PC-9 (cell line): ENCODE results near the gene IL1RAP. TPM values are rescaled to one million over a fixed set of nuclear protein-coding genes. Genes with fewer than 3 reads are reported as not detected.

Experiments used
- BruUV-seq: library from RNA; stranded (reverse); fragments of 400-500 nt; replicated peaks from 2 replicates; lab custom pipeline; 2021; lab: Mats Ljungman, UMichigan
- CTCF ChIA-PET: fragments of 300-600 bp; sonication (Branson Sonifier 250); formaldehyde crosslinking; loops from one replicate; lab custom pipeline; 2022; ENCODE audit warnings: antibody characterized with exemption; lab: Charles Lee
- POLR2A ChIA-PET: fragments of 300-600 bp; sonication (Branson Sonifier 250); formaldehyde crosslinking; loops from one replicate; lab custom pipeline; 2022; ENCODE audit warnings: antibody characterized with exemption; ENCODE audit not compliant: unreplicated experiment; lab: Charles Lee
- DNase-seq, 2 experiments: peaks; one replicate each; pipeline versions ENCODE4 v3.0.0 to v3.0.0-alpha.2; 2015 to 2022; ENCODE audit warnings: mixed read lengths in 1 of 2
- H2AFZ ChIP-seq: fragments of 200-600 bp; sonication (generic); 2 replicates; pipeline ENCODE4 v1.8.1; 2017; ENCODE audit warnings: antibody characterized with exemption
- H3F3A ChIP-seq: fragments of 200-600 bp; sonication (generic); 2 replicates; pipeline ENCODE4 v1.8.1; 2017; ENCODE audit warnings: antibody characterized with exemption, mild to moderate bottlenecking, low read depth; ENCODE audit not compliant: insufficient read depth
- H3K27ac ChIP-seq: fragments of 200-600 bp; sonication (generic); 2 replicates; pipeline ENCODE4 v1.6.1; 2016; ENCODE audit warnings: mixed run types
- H3K27me3 ChIP-seq: fragments of 200-600 bp; sonication (generic); 2 replicates; pipeline ENCODE4 v1.6.1; 2016; ENCODE audit warnings: low read depth, mixed run types; ENCODE audit not compliant: insufficient read depth
- H3K36me3 ChIP-seq: fragments of 200-600 bp; sonication (generic); 2 replicates; pipeline ENCODE4 v1.6.1; 2016; ENCODE audit warnings: low read depth, mixed run types
- H3K4me1 ChIP-seq: fragments of 200-600 bp; sonication (generic); replicated peaks from 2 replicates; pipeline ENCODE4 v1.6.1; 2016; ENCODE audit warnings: mixed run types; ENCODE audit not compliant: insufficient read depth
- H3K4me2 ChIP-seq: fragments of 200-600 bp; sonication (generic); 2 replicates; pipeline ENCODE4 v1.6.1; 2017; ENCODE audit warnings: mixed run types
- H3K4me3 ChIP-seq: fragments of 200-600 bp; sonication (generic); 2 replicates; pipeline ENCODE4 v1.6.1; 2016; ENCODE audit warnings: mixed run types
- H3K79me2 ChIP-seq: fragments of 200-600 bp; sonication (generic); 2 replicates; pipeline ENCODE4 v1.6.1; 2017; ENCODE audit warnings: low read depth, mixed run types
- H3K9me2 ChIP-seq: fragments of 200-600 bp; sonication (generic); 2 replicates; pipeline ENCODE4 v1.8.1; 2017; ENCODE audit warnings: mild to moderate bottlenecking; ENCODE audit not compliant: insufficient read depth
- H3K9me3 ChIP-seq: fragments of 200-600 bp; sonication (generic); 2 replicates; pipeline ENCODE4 v1.8.1; 2016; ENCODE audit warnings: low read depth; ENCODE audit not compliant: insufficient read depth
- H4K20me1 ChIP-seq: fragments of 200-600 bp; sonication (generic); 2 replicates; pipeline ENCODE4 v1.8.1; 2017; ENCODE audit not compliant: insufficient read depth
- EZH2 ChIP-seq: fragments of 200-600 bp; sonication (generic); IDR thresholded peaks from 2 replicates; pipeline ENCODE4 v1.8.0; 2017; ENCODE audit warnings: antibody characterized with exemption, low read depth
- intact Hi-C: fragments of 100-400 bp; cut with micrococcal nuclease; formaldehyde crosslinking; loops from one replicate; pipeline ENCODE4 v1.10.0; 2022; ENCODE audit not compliant: unreplicated experiment
- total RNA-seq: library from RNA; stranded (reverse); gene quantifications from 2 replicates; pipeline ENCODE4 v1.2.3, GENCODE V29; 2021
- TF ChIP-seq, protein P1 (sequence below): fragments of 200-600 bp; sonication (generic); conservative IDR thresholded peaks from 2 replicates; pipeline ENCODE4 v1.6.1; 2017; ENCODE audit warnings: mixed run types, antibody characterized with exemption, mild to moderate bottlenecking, moderate library complexity

Gene IL1RAP
- total RNA-seq, 1 experiment from 2014 or later, result 13.3 TPM

DNA sequence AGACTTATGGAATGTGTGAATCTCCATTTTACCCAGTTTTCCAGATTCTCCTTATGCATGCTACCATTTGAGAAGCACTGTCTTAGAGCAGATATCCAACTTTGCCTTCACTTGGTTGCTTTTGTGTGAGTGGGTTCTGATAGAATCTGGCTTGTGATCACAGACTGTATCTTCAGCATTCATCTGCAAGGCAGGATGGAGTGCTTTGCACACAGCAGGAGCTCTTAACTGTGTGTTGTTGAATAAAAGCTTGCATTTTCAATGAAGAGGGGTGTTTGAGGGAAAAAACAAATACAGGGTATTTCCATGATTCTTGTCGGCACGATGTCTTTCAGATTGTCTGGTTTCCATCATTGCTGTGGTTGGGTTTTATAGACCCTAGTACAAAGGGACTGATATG lies 24.4 kb downstream of the IL1RAP start:
- H3K4me2 ChIP-seq, result no peak overlapping the region
- no peaks in the 10 kb centered on the region for H3K4me1 ChIP-seq
- H3F3A ChIP-seq, result no peaks in the 10 kb centered on the region
- POLR2A ChIA-PET, result no interaction called here
- H3K9me3 ChIP-seq, result no peaks in the 10 kb centered on the region
- H3K27ac ChIP-seq, result no peak overlapping the region
- TF ChIP-seq, protein P1, sequence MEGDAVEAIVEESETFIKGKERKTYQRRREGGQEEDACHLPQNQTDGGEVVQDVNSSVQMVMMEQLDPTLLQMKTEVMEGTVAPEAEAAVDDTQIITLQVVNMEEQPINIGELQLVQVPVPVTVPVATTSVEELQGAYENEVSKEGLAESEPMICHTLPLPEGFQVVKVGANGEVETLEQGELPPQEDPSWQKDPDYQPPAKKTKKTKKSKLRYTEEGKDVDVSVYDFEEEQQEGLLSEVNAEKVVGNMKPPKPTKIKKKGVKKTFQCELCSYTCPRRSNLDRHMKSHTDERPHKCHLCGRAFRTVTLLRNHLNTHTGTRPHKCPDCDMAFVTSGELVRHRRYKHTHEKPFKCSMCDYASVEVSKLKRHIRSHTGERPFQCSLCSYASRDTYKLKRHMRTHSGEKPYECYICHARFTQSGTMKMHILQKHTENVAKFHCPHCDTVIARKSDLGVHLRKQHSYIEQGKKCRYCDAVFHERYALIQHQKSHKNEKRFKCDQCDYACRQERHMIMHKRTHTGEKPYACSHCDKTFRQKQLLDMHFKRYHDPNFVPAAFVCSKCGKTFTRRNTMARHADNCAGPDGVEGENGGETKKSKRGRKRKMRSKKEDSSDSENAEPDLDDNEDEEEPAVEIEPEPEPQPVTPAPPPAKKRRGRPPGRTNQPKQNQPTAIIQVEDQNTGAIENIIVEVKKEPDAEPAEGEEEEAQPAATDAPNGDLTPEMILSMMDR, result no peak
- no peak for TF ChIP-seq EZH2
- no TSS peak for BruUV-seq
- H3K4me3 ChIP-seq, result no peak overlapping the region
- CTCF ChIA-PET, result no interaction called here
- intact Hi-C loops, result no loop called here
- H3K9me2 ChIP-seq, result no peaks in the 10 kb centered on the region
- H3K27me3 ChIP-seq, result no peaks in the 10 kb centered on the region
- H3K36me3 ChIP-seq, result no peaks in the 10 kb centered on the region
- H3K79me2 ChIP-seq, result no peaks in the 10 kb centered on the region
- no peaks in the 10 kb centered on the region for H4K20me1 ChIP-seq
- no peak overlapping the region for H2AFZ ChIP-seq
- DNase-seq, result no peak

DNA sequence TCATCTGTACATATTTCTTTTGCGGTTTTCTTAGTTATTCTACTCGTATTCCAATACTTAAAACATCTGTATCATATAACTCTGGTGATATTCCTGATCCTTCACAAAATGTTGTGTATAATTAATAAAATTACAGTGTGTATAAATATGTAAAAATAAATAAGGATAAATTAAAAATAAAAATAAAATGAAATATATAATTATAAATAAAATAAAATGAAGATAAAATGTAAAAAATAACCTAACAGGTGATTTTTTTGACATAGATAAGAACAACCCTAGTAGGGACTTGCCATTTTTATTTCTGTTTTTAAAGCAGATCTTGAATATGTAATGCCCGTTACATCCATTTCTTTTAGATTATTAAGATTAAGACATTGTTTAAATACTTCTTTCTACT lies 25.6 kb downstream of the IL1RAP start:
- H3K27me3 ChIP-seq, result no peaks in the 10 kb centered on the region
- intact Hi-C loops, result no loop called here
- no peak overlapping the region for H3K4me2 ChIP-seq
- DNase-seq, result no peak
- no peak overlapping the region for H3K4me3 ChIP-seq
- ChIA-PET POLR2A (no interaction called here), CTCF (no interaction called here)
- H3K4me1 ChIP-seq, result no peaks in the 10 kb centered on the region
- TF ChIP-seq, protein P1, result no peak
- no peaks in the 10 kb centered on the region for H4K20me1 ChIP-seq
- H3K36me3 ChIP-seq, result no peaks in the 10 kb centered on the region
- no peaks in the 10 kb centered on the region for H3K79me2 ChIP-seq
- H3F3A ChIP-seq, result no peaks in the 10 kb centered on the region
- BruUV-seq, result no TSS peak
- H3K9me3 ChIP-seq, result no peaks in the 10 kb centered on the region
- H3K27ac ChIP-seq, result no peak overlapping the region
- H2AFZ ChIP-seq, result no peak overlapping the region
- no peaks in the 10 kb centered on the region for H3K9me2 ChIP-seq

DNA sequence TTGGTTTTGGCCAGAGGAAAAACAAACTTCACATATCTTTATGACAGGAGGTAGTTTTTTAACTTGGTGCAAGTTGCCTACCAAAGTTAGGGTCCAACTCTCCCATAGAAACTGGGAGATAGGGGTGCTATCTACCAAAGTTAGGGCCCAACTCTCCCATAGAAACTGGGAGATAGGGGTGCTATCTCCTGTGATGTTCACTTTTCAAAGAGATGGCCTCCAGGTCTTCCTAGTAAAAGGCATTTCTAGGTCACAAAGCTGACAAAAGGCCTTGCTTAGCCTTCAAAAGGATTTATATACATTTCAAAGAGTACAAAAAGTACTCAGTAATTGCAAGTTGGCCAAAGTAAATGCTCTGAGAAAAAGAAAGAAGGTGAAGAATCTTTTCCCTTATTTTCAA lies 27.1 kb downstream of the IL1RAP start:
- H3K9me2 ChIP-seq, result no peaks in the 10 kb centered on the region
- H2AFZ ChIP-seq, result no peak overlapping the region
- BruUV-seq, result no TSS peak
- TF ChIP-seq, protein P1, result no peak
- no peak for TF ChIP-seq EZH2
- H3K79me2 ChIP-seq, result no peaks in the 10 kb centered on the region
- H3K4me1 ChIP-seq, result no peaks in the 10 kb centered on the region
- no peak for DNase-seq
- POLR2A ChIA-PET, result no interaction called here
- H4K20me1 ChIP-seq, result no peaks in the 10 kb centered on the region
- no peaks in the 10 kb centered on the region for H3K27me3 ChIP-seq
- intact Hi-C loops, result no loop called here
- H3K4me3 ChIP-seq, result no peak overlapping the region
- H3K4me2 ChIP-seq, result no peak overlapping the region
- H3K27ac ChIP-seq, result no peak overlapping the region
- no peaks in the 10 kb centered on the region for H3K9me3 ChIP-seq
- CTCF ChIA-PET, result interaction anchor here (0.5 kb wide), 1 partner anchor 117 kb away, joined by 3 read pairs; no protein-coding TSS in a partner anchor
- no peaks in the 10 kb centered on the region for H3K36me3 ChIP-seq
- no peaks in the 10 kb centered on the region for H3F3A ChIP-seq
